Naive thymus-derived CD4-positive, alpha-beta T cell (primary cell): ENCODE data around the gene RGS6. TPM values are rescaled to one million over a fixed set of nuclear protein-coding genes. Genes with fewer than 3 reads are reported as not detected.
A peak's percentile ranks its signal among the peaks of the same experiment; 100 is the strongest.

Source experiments
- ATAC-seq: fragments of 150-1000 bp; cut with Tn5 transposase; 2 replicates; pipeline ENCODE4 v1.10.0; 2021; ENCODE audit warnings: mild to moderate bottlenecking, moderate library complexity
- CTCF ChIA-PET: fragments of 350-600 bp; sonication (Branson Sonifier 250); formaldehyde crosslinking; loops from one replicate; lab custom pipeline; 2021; ENCODE audit warnings: antibody characterized with exemption; lab: Charles Lee
- POLR2A ChIA-PET: fragments of 350-600 bp; sonication (Branson Sonifier 250); formaldehyde crosslinking; loops from one replicate; lab custom pipeline; 2021; ENCODE audit warnings: antibody characterized with exemption, inconsistent platforms; lab: Charles Lee
- DNase-seq, 9 donors: peaks; one replicate each; pipeline versions ENCODE4 v3.0.0 to v3.0.0-alpha.2; 2020 to 2022; ENCODE audit warnings: mixed read lengths in 1 of 9
- H3K27ac ChIP-seq: one replicate; pipeline ENCODE4 v1.7.0; 2013; ENCODE audit warnings: mild to moderate bottlenecking, low read depth, low read length, moderate library complexity
- H3K27me3 ChIP-seq, 2 donors: one replicate each; pipeline ENCODE4 v1.7.0; 2013; ENCODE audit warnings: low read length in 2 of 2, mild to moderate bottlenecking in 2 of 2, moderate library complexity in 2 of 2; ENCODE audit not compliant: control insufficient read depth in 2 of 2, insufficient read depth in 2 of 2
- H3K36me3 ChIP-seq, 3 experiments: 1 replicate in 2 of 3; 2 replicates in 1 of 3; pipeline ENCODE4 v1.7.0; 2013; ENCODE audit warnings: low read length in 3 of 3, mild to moderate bottlenecking in 3 of 3, moderate library complexity in 1 of 3; ENCODE audit not compliant: insufficient read depth in 3 of 3, control insufficient read depth in 2 of 3
- H3K4me1 ChIP-seq, 2 donors: one replicate each; pipeline ENCODE4 v1.7.0; 2013; ENCODE audit warnings: low read length in 2 of 2, mild to moderate bottlenecking in 2 of 2, moderate library complexity in 1 of 2; ENCODE audit not compliant: control insufficient read depth in 2 of 2, insufficient read depth in 2 of 2
- H3K4me3 ChIP-seq: 2 replicates; pipeline ENCODE4 v1.7.0; 2013; ENCODE audit warnings: mild to moderate bottlenecking, low read length
- H3K9me3 ChIP-seq, 3 experiments: 1 replicate in 2 of 3; 2 replicates in 1 of 3; pipeline ENCODE4 v1.7.0; 2013; ENCODE audit warnings: low read length in 3 of 3; ENCODE audit not compliant: control insufficient read depth in 2 of 3
- H3K27ac Mint-ChIP-seq, 9 donors: one replicate each; pipeline ENCODE4 v1.8.0; 2020 to 2022; ENCODE audit warnings: mixed read lengths in 9 of 9, mild to moderate bottlenecking in 8 of 9, moderate library complexity in 5 of 9, inconsistent platforms in 2 of 9
- H3K27me3 Mint-ChIP-seq, 5 donors: one replicate each; pipeline ENCODE4 v1.8.0; 2021 to 2022; ENCODE audit warnings: mixed read lengths in 5 of 5, mild to moderate bottlenecking in 1 of 5
- H3K36me3 Mint-ChIP-seq, 5 donors: one replicate each; pipeline ENCODE4 v1.8.0; 2020 to 2022; ENCODE audit warnings: mixed read lengths in 5 of 5, mild to moderate bottlenecking in 3 of 5, inconsistent platforms in 1 of 5
- H3K4me1 Mint-ChIP-seq, 7 donors: one replicate each; pipeline ENCODE4 v1.8.0; 2020 to 2022; ENCODE audit warnings: mixed read lengths in 7 of 7, mild to moderate bottlenecking in 3 of 7, inconsistent platforms in 1 of 7
- H3K4me3 Mint-ChIP-seq, 10 donors: one replicate each; pipeline ENCODE4 v1.8.0; 2020 to 2022; ENCODE audit warnings: mild to moderate bottlenecking in 10 of 10, mixed read lengths in 10 of 10, moderate library complexity in 6 of 10, inconsistent platforms in 2 of 10
- H3K9me3 Mint-ChIP-seq, 11 donors: one replicate each; pipeline ENCODE4 v1.8.0; 2020 to 2022; ENCODE audit warnings: mixed read lengths in 11 of 11, mild to moderate bottlenecking in 4 of 11, inconsistent platforms in 1 of 11, moderate library complexity in 1 of 11
- intact Hi-C, 2 donors: fragments of 100-400 bp; cut with micrococcal nuclease; formaldehyde crosslinking; loops; one replicate each; pipeline ENCODE4 v1.15.1; 2023
- polyA plus RNA-seq, 2 donors: library from polyadenylated mRNA; unstranded; fragments of 300-500 nt; fragmentation: Illumina TruSeq; gene quantifications; one replicate each; pipeline ENCODE4 v1.2.3, GENCODE V29; 2021
- total RNA-seq, 6 experiments: library from RNA in 5 of 6; stranded (reverse) in 5 of 6; gene quantifications; 1 replicate in 5 of 6; 2 replicates in 1 of 6; pipeline ENCODE4 v1.2.3 and lab custom pipeline; 2021 to 2026

The RGS6 gene
- total and polyA plus RNA-seq, 7 experiments from 2014 or later: 0.29 to 0.97 TPM; not detected in 5

GRCh38 chr14:72577521-72577920, 645.3 kb downstream of the RGS6 start:
- no peak for DNase-seq
- Mint-ChIP-seq H3K9me3 (peaks cover 0 to 12% (median 0%) of the 10 kb centered on the region in 11 donors), H3K4me3 (no peak overlapping the region), H3K36me3 (peaks cover 0 to 3% (median 0%) of the 10 kb centered on the region in 5 donors), H3K27ac (no peak overlapping the region), H3K4me1 (peaks cover 0 to 5% (median 0%) of the 10 kb centered on the region in 7 donors), H3K27me3 (peaks cover 0 to 66% (median 8%) of the 10 kb centered on the region in 5 donors)
- intact Hi-C loops: no loop called here
- ChIA-PET CTCF (no interaction called here), POLR2A (no interaction called here)
- H3K36me3 ChIP-seq: no peaks in the 10 kb centered on the region
- no peak overlapping the region for H3K27ac ChIP-seq
- H3K27me3 ChIP-seq: no peaks in the 10 kb centered on the region
- H3K9me3 ChIP-seq: no peaks in the 10 kb centered on the region
- H3K4me3 ChIP-seq: no peak overlapping the region
- ATAC-seq: no peak
- H3K4me1 ChIP-seq: no peaks in the 10 kb centered on the region

- ChIA-PET POLR2A (no interaction called here), CTCF (interaction anchor here (1.0 kb wide), 1 partner anchor 20 kb away, joined by 3 read pairs; no protein-coding TSS in a partner anchor)
- DNase-seq: no peak
- H3K27ac Mint-ChIP-seq: no peak overlapping the region
- H3K27me3 Mint-ChIP-seq: peaks cover 0 to 63% (median 8%) of the 10 kb centered on the region in 5 donors
- peaks cover 0 to 3% (median 0%) of the 10 kb centered on the region in 5 donors for H3K36me3 Mint-ChIP-seq
- H3K4me3 ChIP-seq: no peak overlapping the region
- H3K27me3 ChIP-seq: no peaks in the 10 kb centered on the region
- no peaks in the 10 kb centered on the region for H3K36me3 ChIP-seq
- H3K4me3 Mint-ChIP-seq: no peak overlapping the region
- intact Hi-C loops: no loop called here
- no peak overlapping the region for H3K27ac ChIP-seq
- H3K4me1 Mint-ChIP-seq: peaks cover 0 to 5% (median 0%) of the 10 kb centered on the region in 7 donors
- no peaks in the 10 kb centered on the region for H3K9me3 ChIP-seq
- H3K9me3 Mint-ChIP-seq: peaks cover 0 to 12% (median 0%) of the 10 kb centered on the region in 11 donors
- no peaks in the 10 kb centered on the region for H3K4me1 ChIP-seq
- ATAC-seq: no peak
Measured at GRCh38 chr14:72578514-72578913, 646.3 kb downstream of the RGS6 start.

GRCh38 chr14:72582582-72582981, 650.4 kb downstream of the RGS6 start:
- Mint-ChIP-seq H3K4me1 (peaks cover 0 to 5% (median 0%) of the 10 kb centered on the region in 7 donors), H3K27me3 (peaks cover 0 to 53% (median 13%) of the 10 kb centered on the region in 5 donors), H3K27ac (no peak overlapping the region), H3K4me3 (no peak overlapping the region), H3K9me3 (peaks cover 0 to 21% (median 4%) of the 10 kb centered on the region in 11 donors), H3K36me3 (peaks cover 0 to 23% (median 4%) of the 10 kb centered on the region in 5 donors)
- Histone ChIP-seq H3K27me3 (no peaks in the 10 kb centered on the region), H3K4me3 (no peak overlapping the region), H3K27ac (no peak overlapping the region), H3K36me3 (no peaks in the 10 kb centered on the region), H3K9me3 (no peaks in the 10 kb centered on the region), H3K4me1 (no peaks in the 10 kb centered on the region)
- ATAC-seq: no peak
- ChIA-PET CTCF (no interaction called here), POLR2A (no interaction called here)
- no peak for DNase-seq
- intact Hi-C loops: no loop called here

GRCh38 chr14:72583316-72584272, 651.4 kb downstream of the RGS6 start:
- H3K27ac ChIP-seq: no peak overlapping the region
- H3K9me3 Mint-ChIP-seq: peaks cover 0 to 22% (median 4%) of the 10 kb centered on the region in 11 donors
- intact Hi-C loops: no loop called here
- no peak overlapping the region for H3K27ac Mint-ChIP-seq
- ChIA-PET POLR2A (no interaction called here), CTCF (no interaction called here)
- DNase-seq (no peak), ATAC-seq (no peak)
- H3K4me3 Mint-ChIP-seq: no peak overlapping the region
- H3K27me3 Mint-ChIP-seq: peaks cover 0 to 45% (median 13%) of the 10 kb centered on the region in 5 donors
- no peaks in the 10 kb centered on the region for H3K4me1 ChIP-seq
- H3K4me1 Mint-ChIP-seq: peaks cover 0 to 5% (median 0%) of the 10 kb centered on the region in 7 donors
- H3K36me3 Mint-ChIP-seq: peaks cover 0 to 24% (median 4%) of the 10 kb centered on the region in 5 donors
- H3K27me3 ChIP-seq: no peaks in the 10 kb centered on the region
- no peaks in the 10 kb centered on the region for H3K9me3 ChIP-seq
- H3K4me3 ChIP-seq: no peak overlapping the region
- no peaks in the 10 kb centered on the region for H3K36me3 ChIP-seq

- DNase-seq (no peak), ATAC-seq (no peak)
- Histone ChIP-seq H3K4me1 (peaks cover 8 to 28% of the 10 kb centered on the region in 2 donors), H3K9me3 (no peaks in the 10 kb centered on the region), H3K4me3 (no peak overlapping the region), H3K27me3 (peaks cover 0 to 6% of the 10 kb centered on the region in 2 donors), H3K27ac (no peak overlapping the region), H3K36me3 (no peaks in the 10 kb centered on the region)
- no peak overlapping the region for H3K27ac Mint-ChIP-seq
- H3K4me1 Mint-ChIP-seq: peaks cover 13 to 37% (median 27%) of the 10 kb centered on the region in 7 donors
- ChIA-PET POLR2A (no interaction called here), CTCF (no interaction called here)
- intact Hi-C loops: no loop called here
- peaks cover 0 to 49% (median 4%) of the 10 kb centered on the region in 5 donors for H3K36me3 Mint-ChIP-seq
- H3K4me3 Mint-ChIP-seq: no peak overlapping the region
- peaks cover 0 to 36% (median 5%) of the 10 kb centered on the region in 11 donors for H3K9me3 Mint-ChIP-seq
- peaks cover 0 to 39% (median 15%) of the 10 kb centered on the region in 5 donors for H3K27me3 Mint-ChIP-seq
Measured at GRCh38 chr14:72588521-72588920, 656.3 kb downstream of the RGS6 start.

- DNase-seq (no peak), ATAC-seq (no peak)
- peak overlapping the region in 1 of 10 donors; percentile 63 for H3K4me3 Mint-ChIP-seq
- peaks cover 0 to 45% (median 4%) of the 10 kb centered on the region in 5 donors for H3K36me3 Mint-ChIP-seq
- POLR2A ChIA-PET: no interaction called here
- intact Hi-C loops: loop anchor here in 1 of 2 donors (10.0 kb wide), 1 partner anchor 315 kb away; no protein-coding TSS in a partner anchor
- Histone ChIP-seq H3K4me3 (no peak overlapping the region), H3K27ac (no peak overlapping the region), H3K4me1 (peaks cover 15 to 35% of the 10 kb centered on the region in 2 donors), H3K27me3 (peaks cover 0 to 6% of the 10 kb centered on the region in 2 donors), H3K9me3 (no peaks in the 10 kb centered on the region), H3K36me3 (no peaks in the 10 kb centered on the region)
- peak overlapping the region in 1 of 9 donors; percentile 37 for H3K27ac Mint-ChIP-seq
- peaks cover 0 to 34% (median 5%) of the 10 kb centered on the region in 11 donors for H3K9me3 Mint-ChIP-seq
- CTCF ChIA-PET: no interaction called here
- peaks cover 0 to 30% (median 15%) of the 10 kb centered on the region in 5 donors for H3K27me3 Mint-ChIP-seq
- peaks cover 18 to 45% (median 38%) of the 10 kb centered on the region in 7 donors for H3K4me1 Mint-ChIP-seq
Measured at GRCh38 chr14:72589652-72590051, 657.4 kb downstream of the RGS6 start.
